Right renal cortex interstitium (tissue), 3 donors: ENCODE data around the gene ZNF20. TPM values are rescaled to one million over a fixed set of nuclear protein-coding genes. Genes with fewer than 3 reads are reported as not detected.
A peak's percentile ranks its signal among the peaks of the same experiment; 100 is the strongest.
"Not testable (repeated sequence)": the region's sequence is repeated elsewhere in the genome, so short reads cannot be mapped to it uniquely, and the experiment has no call there.

Experiments used
- DNase-seq, 3 donors: peaks; one replicate each; pipeline ENCODE4 v3.0.0-alpha.2; 2013; ENCODE audit warnings: low read depth in 3 of 3, low spot score in 2 of 3
- polyA plus RNA-seq, 3 donors: library from polyadenylated mRNA; unstranded; fragments of 120-200 nt; gene quantifications; one replicate each; pipeline ENCODE4 v1.2.1, GENCODE V29; 2013; ENCODE audit not compliant: insufficient read length in 3 of 3

ZNF20 gene
- polyA plus RNA-seq, 3 donors, result 6.3 to 7.1 (median 6.9) TPM

- DNase-seq, result no peak
Measured at GRCh38 chr19:12113121-12113520, 27.0 kb downstream of the ZNF20 start.

GRCh38 chr19:12112701-12113100 lies 27.4 kb downstream of the ZNF20 start:
- no peak for DNase-seq

GRCh38 chr19:12111943-12112637 lies 28.1 kb downstream of the ZNF20 start:
- no peak for DNase-seq

- no peak for DNase-seq
Measured at GRCh38 chr19:12111176-12111575, 29.0 kb downstream of the ZNF20 start.

GRCh38 chr19:12103909-12104308 lies 36.2 kb downstream of the ZNF20 start:
- not testable (repeated sequence) for DNase-seq

GRCh38 chr19:12098040-12098439 lies 42.1 kb downstream of the ZNF20 start:
- DNase-seq, result no peak

- DNase-seq, result no peak
Measured at GRCh38 chr19:12095111-12095790, 44.9 kb downstream of the ZNF20 start.

GRCh38 chr19:12093777-12094176 lies 46.4 kb downstream of the ZNF20 start:
- DNase-seq, result no peak

GRCh38 chr19:12092956-12093355 lies 47.2 kb downstream of the ZNF20 start:
- peak in 1 of 3 donors; percentile 5 for DNase-seq

- DNase-seq, result peak; percentile 79 to 85 (median 81)
Measured at GRCh38 chr19:12092065-12092867, 47.9 kb downstream of the ZNF20 start.

- peak in 2 of 3 donors; percentile 41 to 43 for DNase-seq
Measured at GRCh38 chr19:12090807-12091206, 49.3 kb downstream of the ZNF20 start.

GRCh38 chr19:12085074-12085818 lies 54.9 kb downstream of the ZNF20 start:
- no peak for DNase-seq

- DNase-seq, result not testable (repeated sequence)
Measured at GRCh38 chr19:12083336-12083735, 56.8 kb downstream of the ZNF20 start.

Other genes with a start within 250 kb of the ZNF20 start
- 10 to 100 TPM; 16.6 to 17.9 (median 17.5) TPM for gene ZNF700, start 215.2 kb downstream of the ZNF20 start, polyA plus RNA-seq
- gene ZNF763, start 175.3 kb downstream of the ZNF20 start, polyA plus RNA-seq, result 10 to 100 TPM in 1 of 3 donors, 1 to 10 TPM in 2; 7.2 to 10.3 (median 9.1) TPM
- gene ZNF433, start 104.7 kb downstream of the ZNF20 start, polyA plus RNA-seq, result 10 to 100 TPM; 15.4 to 18.2 (median 17.4) TPM
- gene ZNF878, start 87.4 kb downstream of the ZNF20 start, polyA plus RNA-seq, result 1 to 10 TPM; 1.1 to 1.4 (median 1.3) TPM
- gene ZNF844, start 75.6 kb downstream of the ZNF20 start, polyA plus RNA-seq, result 10 to 100 TPM; 30.0 to 34.0 (median 32.9) TPM
- 10 to 100 TPM; 14.2 to 17.4 (median 16.6) TPM for gene ZNF625, start 16.4 kb upstream of the ZNF20 start, polyA plus RNA-seq
- gene ZNF136, start 22.7 kb upstream of the ZNF20 start, polyA plus RNA-seq, result 10 to 100 TPM; 19.5 to 21.4 (median 20.2) TPM
- gene ZNF44, start 154.5 kb upstream of the ZNF20 start, polyA plus RNA-seq, result 10 to 100 TPM; 46.4 to 56.1 (median 48.3) TPM
- gene ZNF563, start 193.3 kb upstream of the ZNF20 start, polyA plus RNA-seq, result 1 to 10 TPM; 4.2 to 6.0 (median 4.9) TPM
- 1 to 10 TPM; 7.0 to 8.4 (median 7.8) TPM for gene ZNF442, start 225.3 kb upstream of the ZNF20 start, polyA plus RNA-seq